Measurements from ENCODE around the gene TBK1.

GRCh38 chr12:64531665-64532334 is 79.9 kb downstream of the TBK1 start:
- TF ChIP-seq CTCF (conservative IDR thresholded peaks at IDR 0.05; ENCODE audit: low read depth, low read length) (no peak), EZH2 (IDR thresholded peaks at IDR 0.05; ENCODE audit: borderline replicate concordance, low read depth, low read length, poor library complexity, severe bottlenecking) (no peak)
